GM19328 (cell line): ENCODE data around the gene GJC1.

ENCODE experiments used
- ATAC-seq: cut with Tn5 transposase; IDR thresholded peaks from one replicate; pipeline ENCODE4 v1.9.1; 2021; ENCODE audit warnings: mild to moderate bottlenecking, moderate library complexity; ENCODE audit not compliant: unreplicated experiment

The GJC1 gene

DNA sequence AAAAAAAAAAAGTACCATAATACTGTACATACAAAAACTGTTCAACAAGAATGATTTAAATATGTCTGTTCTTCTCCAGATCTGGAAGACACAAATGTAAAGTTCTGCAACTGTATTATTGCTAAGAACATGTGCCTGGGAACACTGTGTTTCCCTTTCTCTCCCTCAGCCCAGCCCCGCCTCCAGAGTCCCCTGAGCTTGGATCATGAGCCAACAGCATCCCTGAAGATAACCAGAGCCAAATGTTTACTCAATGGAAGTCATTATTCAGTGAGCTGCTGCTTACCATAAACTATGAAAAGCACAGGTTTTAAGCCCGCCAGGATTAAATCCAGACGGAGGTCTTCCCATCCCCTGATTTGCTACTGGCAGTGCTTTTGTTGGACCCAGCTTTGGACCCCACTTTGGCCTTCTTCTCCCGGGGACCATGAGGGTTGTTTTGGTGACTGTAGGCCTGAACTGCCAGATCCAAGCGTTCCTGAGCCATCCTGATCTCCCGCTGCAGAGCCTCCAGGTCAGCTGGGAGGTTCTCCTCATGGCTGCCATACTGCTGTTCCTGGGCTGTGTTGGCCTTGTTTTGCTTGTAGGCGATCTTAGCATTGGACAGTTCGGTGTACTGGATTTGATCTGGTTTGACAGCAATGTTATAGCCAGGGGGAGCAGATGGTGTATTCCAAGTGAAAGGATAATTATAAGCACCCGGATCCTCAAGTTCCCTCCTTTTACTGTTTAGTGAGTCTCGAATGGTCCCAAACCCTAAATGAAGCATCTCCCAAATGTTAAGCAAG is 25.6 kb downstream of the GJC1 start:
- ATAC-seq, result no peak

DNA sequence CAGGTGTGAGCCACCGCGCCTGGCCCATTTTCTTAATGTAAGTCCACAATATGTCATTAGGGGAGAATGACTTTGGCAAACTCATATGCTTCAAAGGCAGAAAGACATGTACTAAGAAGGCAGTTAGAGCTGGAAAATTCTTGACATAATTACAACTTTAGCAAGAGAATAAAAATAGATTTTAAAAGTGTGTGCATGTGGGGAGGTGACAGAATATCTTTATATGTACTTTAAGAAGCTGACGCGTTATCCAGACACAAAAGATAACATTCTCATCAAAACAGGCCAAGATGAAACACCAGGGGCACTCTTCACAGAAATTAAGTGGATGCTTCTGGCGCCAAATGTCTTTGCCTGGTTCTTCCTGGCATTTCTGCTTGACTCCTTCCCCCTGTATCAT is 28.2 kb downstream of the GJC1 start:
- no peak for ATAC-seq

DNA sequence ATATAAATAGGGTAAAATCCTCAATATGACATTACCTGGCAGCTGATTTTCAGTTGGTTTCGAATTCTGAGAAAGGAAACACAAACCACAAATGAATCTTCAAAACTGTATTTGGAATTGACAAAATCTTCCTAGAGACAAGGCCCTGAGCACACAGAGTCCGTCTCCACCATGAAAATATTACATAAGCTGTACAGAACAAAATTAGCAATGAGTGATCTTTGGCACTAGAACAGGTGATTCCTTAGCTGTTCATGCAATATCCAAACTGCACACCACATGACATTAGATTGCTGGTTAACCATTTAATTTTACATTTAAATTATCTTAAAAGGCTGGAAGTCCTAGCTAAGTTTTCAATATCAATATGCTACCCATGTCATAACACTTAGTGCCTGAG is 31.7 kb downstream of the GJC1 start:
- no peak for ATAC-seq

DNA sequence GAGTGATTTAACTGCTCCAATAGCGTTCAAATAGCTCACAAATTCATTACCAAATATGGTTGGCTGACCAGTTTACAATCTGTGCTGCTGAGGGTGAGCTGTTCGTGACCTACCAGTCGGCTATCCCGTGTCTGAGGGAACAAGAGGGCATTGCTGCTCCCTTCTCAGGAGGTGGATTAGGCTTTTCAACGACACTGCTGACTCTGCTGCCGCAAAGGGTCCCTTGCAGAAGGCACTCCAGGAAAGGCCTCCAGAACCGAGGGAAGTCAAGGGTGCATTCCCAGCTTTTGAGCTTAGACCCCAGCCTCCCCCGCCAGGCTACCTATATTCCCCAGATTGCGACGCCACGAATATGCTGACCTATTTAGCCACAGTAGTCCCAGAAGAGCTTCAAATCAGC is 32.3 kb downstream of the GJC1 start:
- no peak for ATAC-seq

DNA sequence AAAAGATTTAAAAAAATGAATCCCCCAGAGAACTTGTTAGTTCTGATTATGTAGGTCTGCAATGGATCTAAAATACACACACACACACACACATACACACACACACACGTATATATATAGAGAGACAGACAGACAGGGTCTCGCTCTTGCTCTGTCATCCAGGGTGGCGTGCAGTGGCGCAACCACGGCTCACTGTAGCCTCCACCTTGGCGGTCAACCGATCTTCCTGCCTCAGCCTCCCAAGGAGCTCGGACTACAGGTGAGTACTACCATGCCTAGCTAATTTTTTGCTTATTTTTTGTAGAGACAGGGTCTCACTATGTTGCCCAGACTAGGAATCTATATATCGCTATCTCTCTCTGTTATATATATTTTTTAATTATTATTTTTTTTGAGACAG is 33.4 kb downstream of the GJC1 start:
- no peak for ATAC-seq

DNA sequence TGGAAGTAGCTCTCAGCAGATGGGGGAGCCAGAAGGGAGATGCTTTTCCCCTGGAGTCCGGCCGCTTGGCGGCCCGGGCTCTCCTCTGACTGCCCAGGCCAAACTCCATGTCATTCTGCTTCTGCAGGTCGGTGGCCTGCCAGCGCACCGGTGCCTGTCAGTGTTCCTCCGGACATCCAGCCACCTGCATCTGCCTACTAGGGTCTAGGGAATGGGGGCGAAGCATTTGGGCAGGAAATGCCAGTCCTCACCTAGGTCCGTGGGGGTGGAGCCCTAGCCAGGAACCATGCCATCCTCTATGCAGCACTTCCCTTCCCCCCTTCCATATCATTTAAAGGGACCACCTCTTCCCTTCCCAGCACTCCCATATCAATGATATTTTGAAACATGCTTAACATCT is 34.2 kb downstream of the GJC1 start:
- ATAC-seq, result no peak

DNA sequence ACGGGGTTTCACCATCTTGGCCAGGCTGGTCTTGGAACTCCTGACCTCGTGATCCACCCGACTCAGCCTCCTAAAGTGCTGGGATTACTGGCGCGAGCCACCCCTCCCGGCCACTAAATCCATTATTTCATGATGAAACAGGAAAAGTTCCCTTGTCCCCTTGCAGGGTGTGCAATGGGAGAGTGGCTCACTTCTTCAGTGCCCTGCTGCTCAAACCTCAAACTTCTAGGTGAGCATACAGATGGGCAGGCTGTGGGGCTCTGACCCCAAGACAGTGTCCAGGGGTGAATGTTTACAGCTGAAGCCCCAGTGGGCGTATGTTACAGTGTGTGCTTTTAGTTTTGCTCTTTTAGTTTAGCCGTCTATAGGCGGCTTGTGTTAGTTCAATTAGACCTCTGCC is 34.7 kb downstream of the GJC1 start:
- ATAC-seq, result no peak

DNA sequence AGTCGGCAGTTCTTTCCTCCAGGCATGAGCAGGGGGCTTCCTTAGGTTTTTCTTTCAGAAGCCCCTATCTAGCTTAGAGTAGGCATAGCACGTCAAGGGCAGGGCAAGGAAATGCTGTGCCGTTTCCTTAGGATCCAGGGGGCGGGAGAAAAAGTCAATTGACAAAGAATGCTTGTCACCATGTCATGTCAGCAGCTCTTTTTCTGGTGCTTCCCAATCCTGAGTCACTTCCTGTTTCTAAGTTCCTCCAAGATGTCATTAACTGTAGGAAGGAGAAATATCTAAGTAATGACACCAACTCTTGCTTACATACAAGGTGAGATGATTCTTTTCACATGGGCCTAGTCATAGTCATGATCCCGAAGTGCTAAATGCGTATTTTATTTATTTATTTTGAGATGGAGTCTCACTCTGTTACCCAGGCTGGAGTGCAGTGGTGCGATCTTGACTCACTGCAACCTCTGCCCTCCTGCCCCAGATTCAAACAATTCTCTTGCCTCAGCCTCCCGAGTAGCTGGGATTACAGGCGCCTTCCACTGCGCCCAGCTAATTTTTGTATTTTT is 35.2 kb downstream of the GJC1 start:
- no peak for ATAC-seq

DNA sequence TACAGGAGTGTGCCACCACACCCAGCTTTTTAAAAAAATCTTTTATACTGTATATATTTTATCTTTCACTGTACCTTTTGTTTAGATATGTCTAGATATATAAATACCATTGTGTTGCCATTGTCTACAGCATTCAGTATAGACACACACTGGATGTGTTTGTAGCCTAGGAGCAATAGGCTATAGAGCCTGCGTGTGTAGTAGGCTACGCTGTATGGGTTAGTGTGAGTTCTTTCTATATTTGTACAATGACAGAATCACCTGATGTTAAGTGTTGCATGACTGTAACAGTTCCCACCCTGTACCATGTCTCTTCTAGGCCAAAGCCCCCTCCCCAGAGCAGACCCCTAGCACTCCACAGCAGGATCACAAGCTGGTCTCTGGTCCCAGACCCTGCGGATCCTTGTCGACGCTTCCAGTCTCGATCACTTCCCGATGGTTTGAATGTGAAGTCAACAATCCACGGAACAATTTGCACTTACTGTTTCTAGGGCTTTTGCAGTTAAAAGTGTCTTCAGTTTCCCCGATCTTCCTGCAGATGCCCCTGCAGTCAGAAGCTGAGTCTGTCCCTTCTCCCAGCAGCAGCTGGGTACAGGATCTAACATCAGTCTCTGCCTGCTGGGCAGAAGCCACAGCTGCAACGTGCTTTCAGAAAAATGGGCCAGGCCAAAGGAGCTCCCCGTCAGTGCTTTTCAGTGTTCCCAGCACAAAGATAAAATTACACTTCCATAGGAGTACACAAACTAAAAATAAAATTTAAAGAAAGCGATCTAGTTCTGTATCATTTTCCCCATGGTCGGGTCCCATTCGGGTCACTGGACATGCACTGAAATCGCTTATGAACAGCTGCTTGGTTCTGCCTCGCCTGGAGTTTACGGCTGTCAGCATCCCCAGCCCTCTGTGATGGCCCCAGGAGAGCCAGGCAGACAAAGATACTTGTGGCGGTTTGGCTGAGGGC is 35.9 kb downstream of the GJC1 start:
- no peak for ATAC-seq

DNA sequence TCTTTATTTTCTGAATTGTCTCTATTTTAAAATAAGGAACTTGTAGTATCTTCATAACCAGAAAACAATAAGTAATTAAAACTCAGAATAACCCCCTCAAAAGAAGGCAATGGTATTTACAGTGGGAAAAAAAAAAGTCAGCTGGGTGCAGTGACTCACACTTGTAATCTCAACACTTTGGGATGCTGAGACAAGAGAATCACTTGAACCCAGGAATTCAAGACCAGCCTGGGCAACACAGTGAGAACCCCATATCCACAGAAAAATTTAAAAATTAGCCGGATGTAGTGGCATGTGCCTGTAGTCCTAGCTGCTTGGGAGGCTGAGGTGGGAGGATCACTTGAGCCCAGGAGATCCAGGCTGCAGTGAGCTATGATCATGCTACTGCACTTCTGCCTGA is 37.8 kb downstream of the GJC1 start:
- no peak for ATAC-seq

DNA sequence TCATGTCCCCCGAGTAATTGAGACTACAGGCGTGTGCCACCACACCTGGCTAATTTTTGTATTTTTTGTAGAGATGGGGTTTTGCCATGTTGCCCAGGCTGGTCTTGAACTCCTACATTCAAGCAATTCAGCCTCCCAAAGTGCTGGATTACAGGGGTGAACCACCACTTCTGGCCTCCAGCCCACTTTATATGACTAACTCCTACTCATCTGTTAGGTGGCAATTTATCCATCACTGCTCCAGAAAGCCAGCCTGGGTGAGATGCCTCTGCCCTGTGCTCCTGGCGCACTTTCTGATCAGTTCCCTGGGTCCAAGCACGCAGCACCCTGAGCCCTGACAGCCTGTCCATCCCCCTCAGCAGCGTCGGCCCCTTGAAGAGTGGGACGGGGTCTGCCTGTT is 41.9 kb downstream of the GJC1 start:
- ATAC-seq, result no peak

DNA sequence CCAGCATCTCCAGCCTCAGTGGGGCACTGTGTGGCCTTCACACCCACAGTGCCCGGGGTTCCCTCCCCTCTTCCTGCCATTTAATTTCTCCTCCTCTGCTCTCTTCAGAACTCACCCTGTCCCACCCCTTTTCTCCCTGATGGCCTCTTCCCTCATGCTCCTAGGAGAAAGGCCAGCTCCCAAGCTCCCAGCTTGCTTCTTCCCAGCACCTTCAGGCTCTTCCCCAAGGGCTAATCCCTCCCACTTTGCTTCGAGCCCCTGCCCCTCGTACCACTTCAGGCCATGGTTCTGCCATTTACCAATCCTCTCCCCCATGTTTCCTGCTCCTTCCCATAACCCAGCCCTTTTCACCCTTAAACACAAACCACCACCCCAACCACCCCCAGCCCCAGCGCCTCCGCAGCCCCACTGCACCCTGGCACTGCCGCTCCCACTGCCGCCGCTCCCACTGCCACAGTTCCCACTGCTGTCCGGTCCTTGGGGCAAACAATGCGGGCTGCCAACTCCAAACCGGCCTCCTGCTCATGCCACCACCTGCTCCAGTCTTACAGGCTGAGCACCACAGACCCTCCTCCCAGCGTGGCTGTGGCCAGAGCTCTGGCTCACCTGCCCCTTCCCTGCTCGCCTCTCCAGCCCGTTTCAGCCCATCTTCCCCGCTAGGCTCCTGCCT is 42.7 kb downstream of the GJC1 start:
- no peak for ATAC-seq

DNA sequence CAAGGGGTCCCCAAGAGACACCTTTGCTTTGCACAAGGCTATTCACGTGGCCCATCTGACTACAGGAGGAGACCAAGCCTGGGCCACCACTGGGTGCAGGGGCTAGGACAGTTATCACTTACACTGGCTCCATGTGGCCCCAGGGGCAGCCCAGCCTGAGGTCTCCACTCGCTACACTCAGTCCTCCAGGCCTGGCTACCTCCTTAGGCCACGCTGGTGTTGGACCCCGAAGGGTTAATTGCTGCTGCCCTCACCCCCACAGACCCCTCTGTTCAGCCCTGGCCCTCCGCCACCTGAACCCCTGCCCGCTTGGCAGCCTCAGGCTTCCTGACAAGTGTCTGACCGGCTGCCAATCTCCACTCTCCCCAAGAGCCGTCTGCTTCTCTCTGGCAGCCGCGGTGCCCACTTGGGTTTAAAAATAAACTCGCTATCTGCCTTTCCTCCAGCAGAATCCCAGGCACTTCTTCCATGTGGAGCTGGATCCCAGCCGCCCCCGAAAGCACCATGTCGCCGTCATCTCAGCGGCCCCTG is 43.5 kb downstream of the GJC1 start:
- no peak for ATAC-seq

DNA sequence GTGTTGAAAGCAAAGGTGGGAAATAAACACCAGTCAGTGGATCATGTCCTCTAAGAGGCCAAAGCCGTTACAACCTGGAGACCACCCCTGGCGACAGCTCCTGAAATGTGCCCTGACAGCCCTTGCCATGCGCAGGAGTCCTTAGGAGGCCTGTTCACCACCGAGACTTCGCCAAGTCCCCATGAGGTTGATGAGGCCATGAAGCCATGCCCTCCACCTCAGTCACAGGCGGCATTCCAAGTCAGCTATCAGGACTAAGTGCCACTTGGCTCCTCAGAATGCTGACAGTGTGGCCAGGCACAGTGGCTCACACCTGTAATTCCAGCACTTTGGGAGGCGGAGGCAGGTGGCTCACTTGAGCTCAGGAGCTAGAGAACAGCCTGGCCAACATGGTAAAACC is 44.2 kb downstream of the GJC1 start:
- no peak for ATAC-seq

DNA sequence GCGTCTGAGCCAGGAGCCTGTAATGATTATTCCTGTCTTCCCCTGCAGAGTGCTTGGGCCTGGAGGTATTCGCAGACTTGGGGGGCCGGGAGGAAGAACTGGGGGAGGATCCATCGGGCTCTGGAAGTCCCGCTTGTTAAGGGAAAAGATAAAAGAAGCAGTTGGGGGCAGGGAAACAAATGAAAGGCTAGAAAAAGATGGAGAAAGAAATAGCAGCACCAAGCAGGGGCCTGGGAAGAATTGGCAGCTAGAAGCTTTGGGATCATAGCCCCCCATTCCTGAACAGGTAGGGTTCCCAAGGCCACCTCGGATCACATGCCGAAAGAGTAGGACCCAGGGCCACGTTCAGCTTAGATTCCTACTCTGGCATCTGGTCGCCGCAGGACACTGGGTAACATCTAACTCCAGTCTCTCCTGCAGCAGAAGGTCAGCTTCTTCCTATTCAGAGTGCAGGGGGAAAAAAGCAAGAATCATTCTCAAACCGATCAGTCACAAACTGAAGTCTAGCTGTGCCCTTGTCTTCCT is 47.7 kb downstream of the GJC1 start:
- ATAC-seq, result no peak

DNA sequence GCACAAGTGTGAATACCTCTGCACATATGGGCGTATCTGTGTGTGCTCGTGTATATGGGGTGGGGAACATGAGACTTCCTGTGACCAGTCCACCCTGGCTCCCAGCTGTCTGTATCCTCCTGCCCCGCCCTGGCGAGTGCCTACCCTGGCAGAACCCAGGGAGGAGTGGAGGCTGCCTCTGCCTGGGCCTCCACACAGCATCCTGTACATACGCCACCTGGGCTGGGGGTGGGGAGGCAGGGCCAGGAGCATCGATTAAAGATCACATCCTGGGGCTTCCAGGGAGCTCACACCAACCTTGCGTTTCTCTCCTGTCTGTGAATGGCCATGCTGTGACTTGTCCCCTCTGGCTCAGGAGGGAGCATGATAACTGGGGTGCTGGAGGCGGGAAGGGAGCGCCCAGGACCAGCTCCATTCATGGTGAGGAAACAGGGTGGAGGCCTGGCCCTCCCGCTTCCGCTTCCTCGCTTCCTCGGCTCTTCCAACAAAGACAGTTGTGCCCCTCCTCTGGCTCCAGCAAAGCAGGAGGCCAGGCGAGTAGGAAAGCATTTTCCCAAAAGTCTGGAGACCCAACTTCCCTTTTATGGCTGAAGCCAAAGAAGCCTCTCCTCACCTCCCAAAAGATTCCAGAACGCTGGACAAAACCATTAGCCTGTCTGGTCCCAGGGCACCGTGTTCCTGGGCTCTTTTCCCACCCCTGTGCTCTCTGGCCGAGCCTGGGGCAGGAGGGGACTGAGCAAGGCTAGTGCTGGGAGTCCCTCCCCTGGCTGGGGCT is 48.3 kb downstream of the GJC1 start:
- no peak for ATAC-seq

DNA sequence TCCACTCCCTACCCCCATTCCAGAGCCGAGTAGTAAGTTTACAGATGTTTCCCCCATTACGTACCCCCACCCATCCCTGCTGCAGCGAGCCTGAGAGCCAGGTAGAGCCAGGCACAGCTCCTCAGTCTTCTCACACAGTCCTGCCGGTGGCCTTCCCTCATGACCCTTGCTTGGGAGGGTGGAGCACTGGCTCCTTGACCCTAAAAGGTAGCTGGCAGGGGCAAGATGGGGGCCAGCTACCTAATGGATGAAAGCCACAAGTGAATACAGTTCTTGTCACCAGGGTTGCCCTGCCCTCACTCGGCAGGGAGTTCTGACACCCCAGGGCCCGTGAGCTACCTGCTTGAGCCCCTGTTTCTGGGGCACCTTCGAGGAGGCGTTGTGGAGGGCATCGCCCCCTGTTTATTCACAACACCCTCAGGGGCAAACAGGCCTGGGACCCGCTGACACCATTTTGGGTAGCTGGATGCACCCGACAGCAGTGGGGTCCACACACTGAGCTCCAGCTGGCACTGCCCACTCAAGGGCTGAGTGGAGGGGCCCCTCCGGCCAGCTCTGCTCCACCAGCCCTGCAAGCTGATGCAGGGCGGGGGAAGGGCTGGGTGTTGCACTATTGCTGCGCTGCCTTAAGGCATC is 49.1 kb downstream of the GJC1 start:
- ATAC-seq, result no peak

DNA sequence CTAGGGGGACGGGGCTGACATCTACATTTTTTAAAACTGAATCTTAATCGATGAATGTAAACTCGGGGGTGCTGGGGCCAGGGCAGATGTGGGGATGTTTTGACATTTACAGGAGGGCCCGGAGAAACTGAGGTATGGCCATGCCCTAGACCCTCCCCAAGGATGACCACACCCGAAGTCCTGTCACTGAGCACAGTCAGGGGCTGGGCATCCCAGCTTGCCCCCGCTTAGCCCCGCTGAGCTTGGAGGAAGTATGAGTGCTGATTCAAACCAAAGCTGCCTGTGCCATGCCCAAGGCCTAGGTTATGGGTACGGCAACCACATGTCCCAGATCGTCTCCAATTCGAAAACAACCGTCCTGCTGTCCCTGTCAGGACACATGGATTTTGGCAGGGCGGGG is 49.9 kb downstream of the GJC1 start:
- ATAC-seq, result no peak

DNA sequence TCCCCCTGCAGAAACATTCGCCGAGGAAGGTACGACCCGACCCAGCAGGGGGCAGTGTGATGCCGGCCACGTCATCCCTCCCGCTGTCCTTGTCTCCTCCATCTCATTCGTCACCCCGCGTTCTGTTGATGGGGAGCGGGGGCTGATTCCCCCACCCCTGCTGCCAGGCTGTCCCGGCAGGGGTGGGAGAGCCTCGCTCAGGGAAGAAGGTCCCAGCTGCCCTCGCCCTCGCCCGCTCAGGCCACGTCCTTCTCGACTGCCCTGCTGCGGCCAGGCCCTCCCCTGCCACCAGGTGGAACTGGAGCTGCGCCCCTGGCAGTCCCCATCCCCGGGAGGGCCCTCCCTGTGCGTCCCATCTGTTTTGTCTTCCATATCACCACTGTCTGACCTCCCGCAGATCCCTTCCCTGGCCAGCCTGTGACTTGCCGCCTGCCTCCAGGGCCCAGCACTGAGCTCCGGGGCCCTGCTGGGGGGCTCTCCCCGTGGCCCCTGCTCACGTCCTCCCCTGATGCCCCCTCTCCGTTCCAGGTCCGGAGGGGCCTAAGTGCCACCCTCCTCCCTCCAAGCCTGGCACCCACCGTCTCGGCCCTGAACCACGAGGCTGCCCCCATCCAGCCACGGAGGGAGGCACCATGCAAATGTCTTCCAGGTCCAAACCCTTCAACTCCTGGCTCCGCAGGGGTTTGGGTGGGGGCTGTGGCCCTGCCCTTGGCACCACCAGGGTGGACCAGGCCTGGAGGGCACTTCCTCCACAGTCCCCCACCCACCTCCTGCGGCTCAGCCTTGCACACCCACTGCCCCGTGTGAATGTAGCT is 50.7 kb downstream of the GJC1 start:
- no peak for ATAC-seq
